ENCODE results near the gene TRAF6. TPM values are rescaled to one million over a fixed set of nuclear protein-coding genes. Genes with fewer than 3 reads are reported as not detected.

The TRAF6 gene
- total and polyA plus RNA-seq, 4 donors = 2.4 to 7.8 (median 5.3) TPM

DNA sequence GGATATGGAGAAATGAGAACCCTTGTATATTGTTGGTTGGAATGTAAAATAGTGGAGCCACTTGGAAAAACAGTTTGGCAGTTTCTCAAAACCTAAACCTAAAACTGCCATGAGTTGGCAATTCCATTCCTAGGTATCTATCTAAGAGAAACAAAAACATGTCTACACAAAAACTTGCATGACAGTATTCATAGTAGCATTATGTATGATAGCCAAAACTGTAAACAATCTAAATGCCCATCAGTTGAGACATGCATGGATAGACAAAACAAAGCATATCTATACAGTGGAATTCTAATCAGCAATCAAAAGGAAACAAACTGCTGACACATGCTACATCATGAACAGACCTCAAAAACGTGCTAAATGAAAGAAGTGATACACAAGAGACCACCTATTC is 34.9 kb downstream of the TRAF6 start:
- H3K4me1 ChIP-seq (ENCODE audit: control insufficient read depth in 4 of 4, insufficient read depth in 4 of 4, low read length in 3 of 4) = no peaks in the 10 kb centered on the region
- no peaks in the 10 kb centered on the region for H3K9me3 ChIP-seq (ENCODE audit: control insufficient read depth in 4 of 4, low read length in 3 of 4)
- TF ChIP-seq RXRA (IDR thresholded peaks at IDR 0.05) (no peak), TAF1 (conservative IDR thresholded peaks at IDR 0.05) (no peak), REST (IDR thresholded peaks at IDR 0.05) (no peak), HNF4A (conservative IDR thresholded peaks at IDR 0.05) (no peak), EGR1 (IDR thresholded peaks at IDR 0.05; ENCODE audit: low read depth in 2 of 2) (no peak), YY1 (IDR thresholded peaks at IDR 0.05) (no peak), HNF4G (IDR thresholded peaks at IDR 0.05) (no peak), FOXA2 (IDR thresholded peaks at IDR 0.05) (no peak), CTCF (IDR thresholded peaks at IDR 0.05; ENCODE audit: low read depth, low read length, missing input control) (no peak), GABPA (IDR thresholded peaks at IDR 0.05 in 1 of 2, conservative IDR thresholded peaks at IDR 0.05 in 1 of 2) (no peak), FOXA1 (IDR thresholded peaks at IDR 0.05) (no peak), NR2F2 (IDR thresholded peaks at IDR 0.05) (no peak), RAD21 (IDR thresholded peaks at IDR 0.05) (no peak)
- TF ChIP-seq, protein P1, sequence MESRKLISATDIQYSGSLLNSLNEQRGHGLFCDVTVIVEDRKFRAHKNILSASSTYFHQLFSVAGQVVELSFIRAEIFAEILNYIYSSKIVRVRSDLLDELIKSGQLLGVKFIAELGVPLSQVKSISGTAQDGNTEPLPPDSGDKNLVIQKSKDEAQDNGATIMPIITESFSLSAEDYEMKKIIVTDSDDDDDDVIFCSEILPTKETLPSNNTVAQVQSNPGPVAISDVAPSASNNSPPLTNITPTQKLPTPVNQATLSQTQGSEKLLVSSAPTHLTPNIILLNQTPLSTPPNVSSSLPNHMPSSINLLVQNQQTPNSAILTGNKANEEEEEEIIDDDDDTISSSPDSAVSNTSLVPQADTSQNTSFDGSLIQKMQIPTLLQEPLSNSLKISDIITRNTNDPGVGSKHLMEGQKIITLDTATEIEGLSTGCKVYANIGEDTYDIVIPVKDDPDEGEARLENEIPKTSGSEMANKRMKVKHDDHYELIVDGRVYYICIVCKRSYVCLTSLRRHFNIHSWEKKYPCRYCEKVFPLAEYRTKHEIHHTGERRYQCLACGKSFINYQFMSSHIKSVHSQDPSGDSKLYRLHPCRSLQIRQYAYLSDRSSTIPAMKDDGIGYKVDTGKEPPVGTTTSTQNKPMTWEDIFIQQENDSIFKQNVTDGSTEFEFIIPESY (IDR thresholded peaks at IDR 0.05) = no peak
- TF ChIP-seq, protein P2, sequence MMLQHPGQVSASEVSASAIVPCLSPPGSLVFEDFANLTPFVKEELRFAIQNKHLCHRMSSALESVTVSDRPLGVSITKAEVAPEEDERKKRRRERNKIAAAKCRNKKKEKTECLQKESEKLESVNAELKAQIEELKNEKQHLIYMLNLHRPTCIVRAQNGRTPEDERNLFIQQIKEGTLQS (IDR thresholded peaks at IDR 0.05) = no peak
- 59% methylated on average over 1 of the region's 1 CpG for WGBS
- H3K27me3 ChIP-seq (ENCODE audit: control insufficient read depth in 4 of 4, insufficient read depth in 4 of 4, low read length in 3 of 4) = no peaks in the 10 kb centered on the region
- H3K4me3 ChIP-seq (ENCODE audit: low read depth in 1 of 3, low read length in 3 of 3) = no peak overlapping the region
- no peak overlapping the region for H3K9ac ChIP-seq (ENCODE audit: low read depth in 1 of 2, low read length in 2 of 2)
- no peak for DNase-seq (ENCODE audit: low spot score)
- H3K27ac ChIP-seq (ENCODE audit: low read depth in 1 of 2, low read length in 2 of 2) = no peak overlapping the region
- no peaks in the 10 kb centered on the region for H3K36me3 ChIP-seq (ENCODE audit: control insufficient read depth in 4 of 4, insufficient read depth in 3 of 4, low read depth in 1 of 4, low read length in 3 of 4)

DNA sequence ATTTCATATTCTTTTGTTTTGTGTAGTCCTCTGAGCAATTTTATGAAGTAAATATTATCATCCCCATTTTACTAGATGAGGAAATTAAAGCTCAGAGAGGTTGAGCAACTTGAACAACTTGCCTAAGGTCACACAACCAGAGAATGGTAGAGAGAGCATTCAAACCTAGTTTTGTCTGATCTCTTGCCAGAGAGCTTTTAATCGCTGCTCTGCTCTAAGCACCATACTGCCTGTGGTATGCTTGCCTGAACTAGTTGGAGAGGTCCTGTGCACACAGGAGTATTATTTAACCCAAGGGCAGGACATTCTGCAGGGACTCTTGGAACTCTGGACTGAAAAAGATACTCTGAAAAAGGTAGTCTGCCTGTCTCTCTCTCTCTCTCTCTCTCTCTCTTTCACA is 38.5 kb downstream of the TRAF6 start:
- no peak for DNase-seq (ENCODE audit: low spot score)
- no peaks in the 10 kb centered on the region for H3K9me3 ChIP-seq (ENCODE audit: control insufficient read depth in 4 of 4, low read length in 3 of 4)
- 76% methylated on average over 1 of the region's 1 CpG for WGBS
- TF ChIP-seq HNF4G (IDR thresholded peaks at IDR 0.05) (no peak), SP1 (IDR thresholded peaks at IDR 0.05) (no peak), NR2F2 (IDR thresholded peaks at IDR 0.05) (no peak), JUND (IDR thresholded peaks at IDR 0.05) (no peak), REST (IDR thresholded peaks at IDR 0.05) (no peak), HNF4A (conservative IDR thresholded peaks at IDR 0.05) (no peak), RAD21 (IDR thresholded peaks at IDR 0.05) (no peak), TAF1 (conservative IDR thresholded peaks at IDR 0.05) (no peak)
- TF ChIP-seq, protein P2 (IDR thresholded peaks at IDR 0.05) = no peak
- no peaks in the 10 kb centered on the region for H3K36me3 ChIP-seq (ENCODE audit: control insufficient read depth in 4 of 4, insufficient read depth in 3 of 4, low read depth in 1 of 4, low read length in 3 of 4)
- no peaks in the 10 kb centered on the region for H3K4me1 ChIP-seq (ENCODE audit: control insufficient read depth in 4 of 4, insufficient read depth in 4 of 4, low read length in 3 of 4)
- no peaks in the 10 kb centered on the region for H3K27me3 ChIP-seq (ENCODE audit: control insufficient read depth in 4 of 4, insufficient read depth in 4 of 4, low read length in 3 of 4)
- no peak overlapping the region for H3K27ac ChIP-seq (ENCODE audit: low read depth in 1 of 2, low read length in 2 of 2)
- H3K9ac ChIP-seq (ENCODE audit: low read depth in 1 of 2, low read length in 2 of 2) = no peak overlapping the region
- H3K4me3 ChIP-seq (ENCODE audit: low read depth in 1 of 3, low read length in 3 of 3) = no peak overlapping the region
